Lower leg skin (tissue), 3 donors: ENCODE data around the gene TTC5.

Experiments
- CTCF ChIP-seq, 3 donors: fragments of 450-650 bp; IDR thresholded peaks; one replicate each; pipeline ENCODE4 v1.5.1; 2016; ENCODE audit warnings: antibody characterized with exemption in 3 of 3, mild to moderate bottlenecking in 3 of 3, moderate library complexity in 2 of 3
- POLR2A ChIP-seq, 2 donors: fragments of 450-650 bp; IDR thresholded peaks; one replicate each; pipeline ENCODE4 v1.6.1; 2016 to 2017; ENCODE audit warnings: antibody characterized with exemption in 2 of 2, mild to moderate bottlenecking in 1 of 2, moderate library complexity in 1 of 2

GRCh38 chr14:20277409-20277808 is 28.3 kb downstream of the TTC5 start:
- TF ChIP-seq CTCF (IDR thresholded peaks at IDR 0.05): no peak
- no peak for TF ChIP-seq POLR2A (IDR thresholded peaks at IDR 0.05)
